Measurements from ENCODE around the gene CTSZ. TPM values are rescaled to one million over a fixed set of nuclear protein-coding genes. Genes with fewer than 3 reads are reported as not detected.

CTSZ gene
- total RNA-seq, 4 donors from 2014 or later, result 25.2 to 58.7 (median 51.9) TPM

- no peak overlapping the region for H3K4me3 ChIP-seq
- H3K36me3 ChIP-seq, result no peaks in the 10 kb centered on the region
- TF ChIP-seq, protein P1, sequence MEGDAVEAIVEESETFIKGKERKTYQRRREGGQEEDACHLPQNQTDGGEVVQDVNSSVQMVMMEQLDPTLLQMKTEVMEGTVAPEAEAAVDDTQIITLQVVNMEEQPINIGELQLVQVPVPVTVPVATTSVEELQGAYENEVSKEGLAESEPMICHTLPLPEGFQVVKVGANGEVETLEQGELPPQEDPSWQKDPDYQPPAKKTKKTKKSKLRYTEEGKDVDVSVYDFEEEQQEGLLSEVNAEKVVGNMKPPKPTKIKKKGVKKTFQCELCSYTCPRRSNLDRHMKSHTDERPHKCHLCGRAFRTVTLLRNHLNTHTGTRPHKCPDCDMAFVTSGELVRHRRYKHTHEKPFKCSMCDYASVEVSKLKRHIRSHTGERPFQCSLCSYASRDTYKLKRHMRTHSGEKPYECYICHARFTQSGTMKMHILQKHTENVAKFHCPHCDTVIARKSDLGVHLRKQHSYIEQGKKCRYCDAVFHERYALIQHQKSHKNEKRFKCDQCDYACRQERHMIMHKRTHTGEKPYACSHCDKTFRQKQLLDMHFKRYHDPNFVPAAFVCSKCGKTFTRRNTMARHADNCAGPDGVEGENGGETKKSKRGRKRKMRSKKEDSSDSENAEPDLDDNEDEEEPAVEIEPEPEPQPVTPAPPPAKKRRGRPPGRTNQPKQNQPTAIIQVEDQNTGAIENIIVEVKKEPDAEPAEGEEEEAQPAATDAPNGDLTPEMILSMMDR (IDR thresholded peaks at IDR 0.05 in 4 of 5, conservative IDR thresholded peaks at IDR 0.05 in 1 of 5), result no peak
- no peak for TF ChIP-seq POLR2A (IDR thresholded peaks at IDR 0.05)
- in situ Hi-C loops (cut with MboI; ENCODE audit: low sequenced_read_pairs in 4 of 4) (loop anchor here in 1 of 4 donors (25.0 kb wide), 1 partner anchor 89 kb away; no protein-coding TSS in a partner anchor), intact Hi-C loops (cut with DNase I; ENCODE audit: low total_unique reads) (no loop called here)
- no peak for ATAC-seq
- no peaks in the 10 kb centered on the region for H3K9me3 ChIP-seq
- DNase-seq, result no peak
- H3K27ac ChIP-seq, result no peak overlapping the region
- peaks cover 3 to 5% of the 10 kb centered on the region in 2 donors for H3K4me1 ChIP-seq
- H3K27me3 ChIP-seq, result no peaks in the 10 kb centered on the region
Observed at GRCh38 chr20:58976061-58976730, 30.9 kb downstream of the CTSZ start.

- H3K27ac ChIP-seq, result no peak overlapping the region
- H3K4me1 ChIP-seq, result peaks cover 0 to under 1% of the 10 kb centered on the region in 2 donors
- intact Hi-C loops (cut with DNase I; ENCODE audit: low total_unique reads), result no loop called here
- H3K4me3 ChIP-seq, result no peak overlapping the region
- ATAC-seq, result no peak
- in situ Hi-C loops (cut with MboI; ENCODE audit: low sequenced_read_pairs in 4 of 4), result loop anchor here in 1 of 4 donors (25.0 kb wide), 1 partner anchor 88 kb away; no protein-coding TSS in a partner anchor
- no peaks in the 10 kb centered on the region for H3K27me3 ChIP-seq
- TF ChIP-seq POLR2A (IDR thresholded peaks at IDR 0.05), result no peak
- TF ChIP-seq, protein P1 (IDR thresholded peaks at IDR 0.05 in 4 of 5, conservative IDR thresholded peaks at IDR 0.05 in 1 of 5), result no peak
- H3K9me3 ChIP-seq, result no peaks in the 10 kb centered on the region
- no peaks in the 10 kb centered on the region for H3K36me3 ChIP-seq
- no peak for DNase-seq
Observed at GRCh38 chr20:58975353-58975752, 31.7 kb downstream of the CTSZ start.

DNA sequence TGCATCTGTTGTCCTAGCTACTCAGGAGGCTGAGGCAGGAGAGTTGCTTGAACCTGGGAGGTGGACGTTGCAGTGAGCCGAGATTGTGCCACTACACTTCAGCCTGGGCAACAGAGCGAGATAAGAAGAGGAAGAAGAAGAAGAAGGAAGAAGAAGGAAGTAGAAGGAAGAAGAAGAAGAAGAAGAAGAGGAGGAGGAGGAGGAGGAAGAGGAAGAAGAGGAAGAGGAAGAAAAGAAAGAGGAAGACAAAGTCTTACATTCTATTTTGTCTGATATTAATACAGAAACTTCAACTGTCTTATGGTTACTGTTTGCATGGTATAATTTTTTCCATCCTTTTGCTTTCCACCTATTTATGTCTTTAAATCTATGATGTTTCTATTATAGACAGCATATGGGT lies 33.2 kb downstream of the CTSZ start:
- H3K36me3 ChIP-seq, result no peaks in the 10 kb centered on the region
- H3K9me3 ChIP-seq, result peaks cover 0 to 10% (median 0%) of the 10 kb centered on the region in 3 donors
- H3K27me3 ChIP-seq, result no peaks in the 10 kb centered on the region
- TF ChIP-seq POLR2A (IDR thresholded peaks at IDR 0.05), result no peak
- TF ChIP-seq, protein P1 (IDR thresholded peaks at IDR 0.05 in 4 of 5, conservative IDR thresholded peaks at IDR 0.05 in 1 of 5), result no peak
- DNase-seq (no peak), ATAC-seq (no peak)
- no peak overlapping the region for H3K4me3 ChIP-seq
- H3K4me1 ChIP-seq, result no peaks in the 10 kb centered on the region
- no peak overlapping the region for H3K27ac ChIP-seq
- intact Hi-C loops (cut with DNase I; ENCODE audit: low total_unique reads) (no loop called here), in situ Hi-C loops (cut with MboI; ENCODE audit: low sequenced_read_pairs in 4 of 4) (no loop called here)

DNA sequence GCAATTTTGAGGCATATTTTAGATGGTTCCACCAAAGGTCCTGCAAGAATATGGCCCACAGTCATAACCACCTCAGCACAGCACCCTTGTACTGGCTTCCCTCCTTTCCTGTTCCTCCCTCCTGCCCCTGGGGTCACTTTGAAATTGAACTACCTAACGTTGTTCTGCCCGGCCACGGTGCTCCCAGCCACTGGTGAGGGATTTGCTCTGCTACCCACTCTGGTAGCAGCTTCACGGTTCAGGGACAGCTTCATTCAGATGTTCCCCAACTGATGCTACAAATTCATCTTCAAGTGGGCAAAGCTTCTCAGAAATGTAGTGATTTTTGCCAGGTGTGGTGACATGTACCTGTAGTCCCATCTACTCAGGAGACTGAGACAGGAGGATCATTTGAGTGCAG lies 33.9 kb downstream of the CTSZ start:
- TF ChIP-seq, protein P1 (IDR thresholded peaks at IDR 0.05 in 4 of 5, conservative IDR thresholded peaks at IDR 0.05 in 1 of 5), result no peak
- TF ChIP-seq POLR2A (IDR thresholded peaks at IDR 0.05), result no peak
- in situ Hi-C loops (cut with MboI; ENCODE audit: low sequenced_read_pairs in 4 of 4), result no loop called here
- Histone ChIP-seq H3K9me3 (peaks cover 0 to 10% (median 0%) of the 10 kb centered on the region in 3 donors), H3K27me3 (no peaks in the 10 kb centered on the region), H3K27ac (no peak overlapping the region), H3K4me3 (no peak overlapping the region), H3K4me1 (no peaks in the 10 kb centered on the region), H3K36me3 (no peaks in the 10 kb centered on the region)
- ATAC-seq (no peak), DNase-seq (no peak)
- intact Hi-C loops (cut with DNase I; ENCODE audit: low total_unique reads), result no loop called here

Measured in gastrocnemius medialis (tissue), 4 donors.